ENCODE results near the gene NWD2. TPM values are rescaled to one million over a fixed set of nuclear protein-coding genes. Genes with fewer than 3 reads are reported as not detected.
"Not testable (repeated sequence)": the region's sequence is repeated elsewhere in the genome, so short reads cannot be mapped to it uniquely, and the experiment has no call there.

Gene NWD2
- total RNA-seq, 2 donors from 2014 or later: not detected

GRCh38 chr4:37490391-37491347 is 246.1 kb downstream of the NWD2 start:
- Histone ChIP-seq H3K4me3 (ENCODE audit: low read length) (no peak overlapping the region), H3K9me3 (ENCODE audit: control insufficient read depth, low read length) (no peaks in the 10 kb centered on the region), H3K4me1 (ENCODE audit: control insufficient read depth, insufficient read depth, low read length) (peaks cover 2% of the 10 kb centered on the region), H3K27ac (ENCODE audit: low read depth, low read length) (no peak overlapping the region), H3K27me3 (ENCODE audit: control insufficient read depth, insufficient read depth, low read length, poor library complexity, severe bottlenecking) (no peaks in the 10 kb centered on the region), H3K36me3 (ENCODE audit: control insufficient read depth, insufficient read depth, low read length) (no peaks in the 10 kb centered on the region), H3K9ac (ENCODE audit: extremely low read depth, low read length, poor library complexity, severe bottlenecking) (no peak overlapping the region)
- peaks cover 4% of the 10 kb centered on the region for H3K9me3 Mint-ChIP-seq
- H3K27me3 Mint-ChIP-seq (ENCODE audit: insufficient read depth): no peaks in the 10 kb centered on the region
- no peak overlapping the region for H3K27ac Mint-ChIP-seq
- DNase-seq: no peak
- peaks cover 12% of the 10 kb centered on the region for H3K4me1 Mint-ChIP-seq
- no peak overlapping the region for H3K4me3 Mint-ChIP-seq
- H3K36me3 Mint-ChIP-seq (ENCODE audit: low read depth): no peaks in the 10 kb centered on the region
- no peak for TF ChIP-seq CTCF (conservative IDR thresholded peaks at IDR 0.05)
- WGBS, 2 experiments (ENCODE audit: insufficient coverage in 1 of 2, insufficient read length in 1 of 2): 89 to 94% methylated on average over 6 to 8 of the region's 9 CpGs

GRCh38 chr4:37495353-37495752 is 250.8 kb downstream of the NWD2 start:
- not testable (repeated sequence) for H3K27ac Mint-ChIP-seq; H3K4me1 ChIP-seq (ENCODE audit: control insufficient read depth, insufficient read depth, low read length); H3K27me3 Mint-ChIP-seq (ENCODE audit: insufficient read depth); H3K36me3 Mint-ChIP-seq (ENCODE audit: low read depth); DNase-seq; H3K27me3 ChIP-seq (ENCODE audit: control insufficient read depth, insufficient read depth, low read length, poor library complexity, severe bottlenecking); H3K4me3 ChIP-seq (ENCODE audit: low read length); H3K9me3 Mint-ChIP-seq; H3K27ac ChIP-seq (ENCODE audit: low read depth, low read length); H3K4me1 Mint-ChIP-seq; H3K9me3 ChIP-seq (ENCODE audit: control insufficient read depth, low read length); H3K4me3 Mint-ChIP-seq; H3K9ac ChIP-seq (ENCODE audit: extremely low read depth, low read length, poor library complexity, severe bottlenecking); H3K36me3 ChIP-seq (ENCODE audit: control insufficient read depth, insufficient read depth, low read length)
- 83 to 96% methylated on average over 2 to 4 of the region's 4 CpGs for WGBS, 2 experiments (ENCODE audit: insufficient coverage in 1 of 2, insufficient read length in 1 of 2)

Small RNAs within 50 kb of the gene (microRNA-seq; reads per million reads assigned to microRNA genes)
- gene MIR4801 (ENCODE audit: borderline microRNAs expressed): not detected
